Muscle of leg (tissue), 11 donors: ENCODE measurements around the gene MAN2B1. TPM values are rescaled to one million over a fixed set of nuclear protein-coding genes. Genes with fewer than 3 reads are reported as not detected.

Source experiments
- DNase-seq: peaks from one replicate; pipeline ENCODE4 v3.0.0; 2013
- H3K27ac ChIP-seq: one replicate; pipeline ENCODE4 v1.5.1; 2013; ENCODE audit warnings: mild to moderate bottlenecking, low read length, control low read depth
- H3K27me3 ChIP-seq: one replicate; pipeline ENCODE4 v1.6.1; 2013; ENCODE audit warnings: low read length; ENCODE audit not compliant: control insufficient read depth, insufficient read depth
- H3K36me3 ChIP-seq: one replicate; pipeline ENCODE4 v1.6.1; 2013; ENCODE audit warnings: low read length; ENCODE audit not compliant: control insufficient read depth, insufficient read depth
- H3K4me1 ChIP-seq: one replicate; pipeline ENCODE4 v1.6.1; 2013; ENCODE audit warnings: low read length; ENCODE audit not compliant: control insufficient read depth, insufficient read depth
- H3K4me3 ChIP-seq: one replicate; pipeline ENCODE4 v1.5.1; 2013; ENCODE audit warnings: low read length, control low read depth
- H3K9me3 ChIP-seq: replicated peaks from 2 replicates; pipeline ENCODE4 v1.6.1; 2013; ENCODE audit warnings: low read depth, low read length; ENCODE audit not compliant: control insufficient read depth
- WGBS: methylation state at CpG from one replicate; pipeline ENCODE4 v1.1.5; 2013; ENCODE audit warnings: missing lambda C conversion rate; ENCODE audit not compliant: insufficient coverage; 5-methylcytosine and 5-hydroxymethylcytosine counted together
- polyA plus RNA-seq, 8 donors: library from polyadenylated mRNA; unstranded; fragments of 120-200 nt; gene quantifications; one replicate each; pipeline versions ENCODE4 v1.2.1 to v1.2.3, GENCODE V29; 2013; ENCODE audit warnings: inconsistent platforms in 1 of 8, low replicate concordance in 1 of 8; ENCODE audit not compliant: insufficient read length in 8 of 8, insufficient read depth in 1 of 8
- total RNA-seq: library from RNA; stranded (reverse); fragments of 120-200 nt; gene quantifications from one replicate; pipeline ENCODE4 v1.2.4, GENCODE V29; 2013

The MAN2B1 gene
- total and polyA plus RNA-seq, 9 donors, result 23.5 to 39.9 (median 31.7) TPM

GRCh38 chr19:12596927-12597548, 69.5 kb downstream of the MAN2B1 start:
- Histone ChIP-seq H3K4me3 (no peak overlapping the region), H3K27ac (no peak overlapping the region), H3K4me1 (no peaks in the 10 kb centered on the region), H3K36me3 (peaks cover 20% of the 10 kb centered on the region), H3K9me3 (no peaks in the 10 kb centered on the region), H3K27me3 (no peaks in the 10 kb centered on the region)
- WGBS, result 36% methylated on average over 37 of the region's 38 CpGs
- peak; percentile 5 for DNase-seq

Other genes with a start within 250 kb of the MAN2B1 start
- 5.4 TPM for gene ZNF443, start 225.7 kb downstream of the MAN2B1 start, total RNA-seq
- 1 to 10 TPM; 2.5 to 4.4 (median 3.3) TPM for gene ZNF443, start 225.7 kb downstream of the MAN2B1 start, polyA plus RNA-seq
- gene ZNF709, start 181.9 kb downstream of the MAN2B1 start, total RNA-seq, result 5.4 TPM
- gene ZNF709, start 181.9 kb downstream of the MAN2B1 start, polyA plus RNA-seq, result 1 to 10 TPM; 1.2 to 3.7 (median 2.4) TPM
- gene ZNF564, start 115.3 kb downstream of the MAN2B1 start, total RNA-seq, result 11.7 TPM
- gene ZNF564, start 115.3 kb downstream of the MAN2B1 start, polyA plus RNA-seq, result 1 to 10 TPM; 3.9 to 5.4 (median 4.3) TPM
- 4.8 TPM for gene ZNF490, start 55.9 kb downstream of the MAN2B1 start, total RNA-seq
- gene ZNF490, start 55.9 kb downstream of the MAN2B1 start, polyA plus RNA-seq, result 1 to 10 TPM; 1.6 to 3.9 (median 2.5) TPM
- gene ZNF791, start 55.8 kb downstream of the MAN2B1 start, total RNA-seq, result 12.3 TPM
- 10 to 100 TPM in 7 of 8 donors, 1 to 10 TPM in 1; 7.5 to 13.6 (median 11.7) TPM for gene ZNF791, start 55.8 kb downstream of the MAN2B1 start, polyA plus RNA-seq
- gene WDR83, start 65 bp upstream of the MAN2B1 start, total RNA-seq, result 6.8 TPM
- 10 to 100 TPM in 6 of 8 donors, 1 to 10 TPM in 2; 8.8 to 16.0 (median 13.1) TPM for gene WDR83, start 65 bp upstream of the MAN2B1 start, polyA plus RNA-seq
- 68.0 TPM for gene DHPS, start 15.1 kb upstream of the MAN2B1 start, total RNA-seq
- 10 to 100 TPM; 55.2 to 73.4 (median 63.3) TPM for gene DHPS, start 15.1 kb upstream of the MAN2B1 start, polyA plus RNA-seq
- gene GNG14, start 21.3 kb upstream of the MAN2B1 start, total RNA-seq, result not detected
- under 1 TPM in 1 of 8 donors, not detected in 7; 0.33 TPM for gene GNG14, start 21.3 kb upstream of the MAN2B1 start, polyA plus RNA-seq
- 3.9 TPM for gene FBXW9, start 29.9 kb upstream of the MAN2B1 start, total RNA-seq
- gene FBXW9, start 29.9 kb upstream of the MAN2B1 start, polyA plus RNA-seq, result 1 to 10 TPM; 4.1 to 5.7 (median 4.7) TPM
- gene TNPO2, start 57.2 kb upstream of the MAN2B1 start, total RNA-seq, result 19.6 TPM
- 10 to 100 TPM; 45.9 to 68.6 (median 56.5) TPM for gene TNPO2, start 57.2 kb upstream of the MAN2B1 start, polyA plus RNA-seq
- gene TRIR, start 67.9 kb upstream of the MAN2B1 start, total RNA-seq, result 208 TPM
- gene TRIR, start 67.9 kb upstream of the MAN2B1 start, polyA plus RNA-seq, result 100 to 1,000 TPM; 188 to 237 (median 203) TPM
- 37.6 TPM for gene GET3, start 70.8 kb upstream of the MAN2B1 start, total RNA-seq
- gene GET3, start 70.8 kb upstream of the MAN2B1 start, polyA plus RNA-seq, result 10 to 100 TPM; 42.8 to 58.7 (median 51.6) TPM
- not detected for gene BEST2, start 85.0 kb upstream of the MAN2B1 start, total RNA-seq
- under 1 TPM in 2 of 8 donors, not detected in 6; 0.13 to 0.16 TPM for gene BEST2, start 85.0 kb upstream of the MAN2B1 start, polyA plus RNA-seq
- 19.1 TPM for gene HOOK2, start 108.8 kb upstream of the MAN2B1 start, total RNA-seq
- gene HOOK2, start 108.8 kb upstream of the MAN2B1 start, polyA plus RNA-seq, result 10 to 100 TPM; 13.1 to 40.8 (median 24.0) TPM
- gene JUNB, start 124.7 kb upstream of the MAN2B1 start, total RNA-seq, result 39.1 TPM
- 100 to 1,000 TPM in 1 of 8 donors, 10 to 100 TPM in 7; 17.8 to 157 (median 66.9) TPM for gene JUNB, start 124.7 kb upstream of the MAN2B1 start, polyA plus RNA-seq
- gene PRDX2, start 135.1 kb upstream of the MAN2B1 start, total RNA-seq, result 191 TPM
- 100 to 1,000 TPM; 143 to 189 (median 171) TPM for gene PRDX2, start 135.1 kb upstream of the MAN2B1 start, polyA plus RNA-seq
- gene THSD8, start 135.3 kb upstream of the MAN2B1 start, total RNA-seq, result 5.1 TPM
- gene THSD8, start 135.3 kb upstream of the MAN2B1 start, polyA plus RNA-seq, result 1 to 10 TPM in 7 of 8 donors, under 1 TPM in 1; 0.84 to 4.8 (median 2.9) TPM
- 12.6 TPM for gene RNASEH2A, start 139.8 kb upstream of the MAN2B1 start, total RNA-seq
- 10 to 100 TPM; 19.4 to 31.5 (median 23.3) TPM for gene RNASEH2A, start 139.8 kb upstream of the MAN2B1 start, polyA plus RNA-seq
- not detected for gene RTBDN, start 167.8 kb upstream of the MAN2B1 start, total RNA-seq
- under 1 TPM in 2 of 8 donors, not detected in 6; 0.06 to 0.24 TPM for gene RTBDN, start 167.8 kb upstream of the MAN2B1 start, polyA plus RNA-seq
- 0.09 TPM for gene MAST1, start 171.8 kb upstream of the MAN2B1 start, total RNA-seq
- under 1 TPM; 0.23 to 0.90 (median 0.61) TPM for gene MAST1, start 171.8 kb upstream of the MAN2B1 start, polyA plus RNA-seq
- gene DNASE2, start 214.7 kb upstream of the MAN2B1 start, total RNA-seq, result 7.7 TPM
- 10 to 100 TPM in 5 of 8 donors, 1 to 10 TPM in 3; 5.7 to 12.3 (median 10.1) TPM for gene DNASE2, start 214.7 kb upstream of the MAN2B1 start, polyA plus RNA-seq
- gene KLF1, start 220.5 kb upstream of the MAN2B1 start, total RNA-seq, result 0.31 TPM
- 1 to 10 TPM in 4 of 8 donors, under 1 TPM in 4; 0.32 to 1.5 (median 1.0) TPM for gene KLF1, start 220.5 kb upstream of the MAN2B1 start, polyA plus RNA-seq
- 16.8 TPM for gene GCDH, start 224.4 kb upstream of the MAN2B1 start, total RNA-seq
- 10 to 100 TPM; 20.2 to 43.3 (median 29.3) TPM for gene GCDH, start 224.4 kb upstream of the MAN2B1 start, polyA plus RNA-seq